ENCODE measurements around the gene MTCL1. TPM values are rescaled to one million over a fixed set of nuclear protein-coding genes. Genes with fewer than 3 reads are reported as not detected.

Gene MTCL1
- total RNA-seq, 1 experiment from 2014 or later, result 28.3 TPM

- Histone ChIP-seq H3K27me3 (replicated peaks; ENCODE audit: control insufficient read depth, insufficient read depth, low read length) (no peaks in the 10 kb centered on the region), H3K9me3 (no peaks in the 10 kb centered on the region), H3K4me1 (peaks cover 7% of the 10 kb centered on the region), H3K36me3 (ENCODE audit: control insufficient read depth, insufficient read depth, low read length) (no peaks in the 10 kb centered on the region; the same call in 1 of the 2 replicates), H3K4me3 (ENCODE audit: low read depth, low read length) (no peak overlapping the region)
- DNase-seq, result no peak
- Mint-ChIP-seq H3K4me1 (ENCODE audit: low read depth, unreplicated experiment) (peaks cover 6% of the 10 kb centered on the region), H3K36me3 (ENCODE audit: insufficient read depth, unreplicated experiment) (peaks cover 4% of the 10 kb centered on the region), H3K27me3 (ENCODE audit: insufficient read depth, unreplicated experiment) (no peaks in the 10 kb centered on the region), H3K9me3 (ENCODE audit: unreplicated experiment) (no peaks in the 10 kb centered on the region), H3K4me3 (ENCODE audit: unreplicated experiment) (no peak overlapping the region), H3K27ac (ENCODE audit: unreplicated experiment) (no peak overlapping the region)
- intact Hi-C loops (cut with micrococcal nuclease; ENCODE audit: unreplicated experiment), result no loop called here
- CTCF ChIA-PET, result no interaction called here
- TF ChIP-seq CTCF (IDR thresholded peaks at IDR 0.05; ENCODE audit: insufficient read depth in 1 of 2, low read depth in 1 of 2, low read length in 1 of 2, severe bottlenecking in 1 of 2, unreplicated experiment in 1 of 2), result no peak
- BruUV-seq (replicated peaks), result no TSS peak
- POLR2A ChIA-PET, result no interaction called here
Measured at GRCh38 chr18:8781671-8782070, 76.3 kb downstream of the MTCL1 start.

DNA sequence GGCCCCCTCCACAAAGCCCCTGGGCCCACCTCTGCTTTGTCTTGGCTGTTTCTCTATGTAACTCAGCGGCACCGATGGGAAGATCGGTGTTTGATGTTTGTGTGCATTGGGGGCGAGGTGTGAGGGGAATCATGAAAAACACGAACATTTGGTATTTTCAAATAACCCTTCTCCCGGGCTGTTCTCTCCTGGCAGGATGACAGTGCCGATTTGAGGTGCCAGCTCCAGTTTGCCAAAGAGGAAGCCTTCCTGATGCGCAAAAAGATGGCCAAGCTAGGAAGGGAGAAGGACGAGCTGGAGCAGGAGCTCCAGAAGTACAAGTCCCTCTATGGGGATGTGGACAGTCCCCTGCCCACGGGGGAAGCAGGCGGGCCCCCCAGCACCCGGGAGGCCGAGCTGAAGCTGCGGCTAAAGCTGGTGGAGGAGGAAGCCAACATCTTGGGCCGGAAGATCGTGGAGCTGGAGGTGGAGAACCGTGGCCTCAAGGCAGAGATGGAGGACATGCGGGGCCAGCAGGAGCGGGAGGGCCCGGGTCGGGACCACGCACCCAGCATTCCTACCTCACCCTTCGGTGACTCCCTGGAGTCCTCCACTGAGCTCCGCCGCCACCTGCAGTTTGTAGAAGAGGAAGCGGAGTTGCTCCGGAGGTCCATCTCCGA, 78.1 kb downstream of the MTCL1 start:
- POLR2A ChIA-PET, result no interaction called here

DNA sequence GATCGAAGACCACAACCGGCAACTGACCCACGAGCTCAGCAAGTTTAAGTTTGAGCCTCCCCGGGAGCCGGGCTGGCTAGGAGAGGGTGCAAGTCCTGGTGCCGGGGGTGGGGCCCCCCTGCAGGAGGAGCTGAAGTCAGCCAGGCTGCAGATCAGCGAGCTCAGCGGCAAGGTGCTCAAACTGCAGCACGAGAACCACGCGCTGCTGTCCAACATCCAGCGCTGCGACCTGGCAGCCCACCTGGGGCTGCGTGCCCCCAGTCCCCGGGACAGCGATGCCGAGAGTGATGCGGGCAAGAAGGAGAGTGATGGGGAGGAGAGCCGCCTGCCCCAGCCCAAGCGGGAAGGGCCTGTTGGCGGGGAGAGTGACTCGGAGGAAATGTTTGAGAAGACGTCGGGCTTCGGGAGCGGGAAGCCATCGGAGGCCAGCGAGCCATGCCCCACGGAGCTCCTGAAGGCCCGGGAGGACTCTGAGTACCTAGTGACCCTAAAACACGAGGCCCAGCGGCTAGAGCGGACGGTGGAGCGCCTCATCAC, 78.7 kb downstream of the MTCL1 start:
- Histone ChIP-seq H3K4me3 (ENCODE audit: low read depth, low read length) (no peak overlapping the region), H3K4me1 (peaks cover 17% of the 10 kb centered on the region), H3K36me3 (ENCODE audit: control insufficient read depth, insufficient read depth, low read length) (no peaks in the 10 kb centered on the region; the same call in 1 of the 2 replicates), H3K9me3 (no peaks in the 10 kb centered on the region), H3K27me3 (replicated peaks; ENCODE audit: control insufficient read depth, insufficient read depth, low read length) (no peaks in the 10 kb centered on the region; the same call in 1 of the 2 replicates)
- Mint-ChIP-seq H3K4me1 (ENCODE audit: low read depth, unreplicated experiment) (peaks cover 14% of the 10 kb centered on the region), H3K9me3 (ENCODE audit: unreplicated experiment) (no peaks in the 10 kb centered on the region), H3K4me3 (ENCODE audit: unreplicated experiment) (no peak overlapping the region), H3K27ac (ENCODE audit: unreplicated experiment) (no peak overlapping the region), H3K36me3 (ENCODE audit: insufficient read depth, unreplicated experiment) (peaks cover 10% of the 10 kb centered on the region), H3K27me3 (ENCODE audit: insufficient read depth, unreplicated experiment) (no peaks in the 10 kb centered on the region)
- no peak for TF ChIP-seq CTCF (IDR thresholded peaks at IDR 0.05; ENCODE audit: insufficient read depth in 1 of 2, low read depth in 1 of 2, low read length in 1 of 2, severe bottlenecking in 1 of 2, unreplicated experiment in 1 of 2)
- ChIA-PET POLR2A (no interaction called here), CTCF (interaction anchor here (0.5 kb wide), 1 partner anchor 131 kb away, joined by 3 read pairs; no protein-coding TSS in a partner anchor)
- BruUV-seq (replicated peaks), result no TSS peak
- no peak for DNase-seq
- intact Hi-C loops (cut with micrococcal nuclease; ENCODE audit: unreplicated experiment), result no loop called here

More for the DNA sequence above, 78.1 kb downstream of the MTCL1 start:
- Histone ChIP-seq H3K4me1 (peaks cover 17% of the 10 kb centered on the region), H3K4me3 (ENCODE audit: low read depth, low read length) (no peak overlapping the region), H3K36me3 (ENCODE audit: control insufficient read depth, insufficient read depth, low read length) (no peaks in the 10 kb centered on the region; the same call in 1 of the 2 replicates), H3K27me3 (replicated peaks; ENCODE audit: control insufficient read depth, insufficient read depth, low read length) (no peaks in the 10 kb centered on the region; the same call in 1 of the 2 replicates), H3K9me3 (no peaks in the 10 kb centered on the region)
- H3K27ac Mint-ChIP-seq (ENCODE audit: unreplicated experiment), result no peak overlapping the region
- intact Hi-C loops (cut with micrococcal nuclease; ENCODE audit: unreplicated experiment), result no loop called here
- no TSS peak for BruUV-seq (replicated peaks)
- no peaks in the 10 kb centered on the region for H3K27me3 Mint-ChIP-seq (ENCODE audit: insufficient read depth, unreplicated experiment)
- no peak overlapping the region for H3K4me3 Mint-ChIP-seq (ENCODE audit: unreplicated experiment)
- DNase-seq, result no peak
- TF ChIP-seq CTCF (IDR thresholded peaks at IDR 0.05; ENCODE audit: insufficient read depth in 1 of 2, low read depth in 1 of 2, low read length in 1 of 2, severe bottlenecking in 1 of 2, unreplicated experiment in 1 of 2), result no peak
- H3K9me3 Mint-ChIP-seq (ENCODE audit: unreplicated experiment), result no peaks in the 10 kb centered on the region
- CTCF ChIA-PET, result interaction anchor here (0.5 kb wide), 1 partner anchor 131 kb away, joined by 3 read pairs; no protein-coding TSS in a partner anchor
- peaks cover 10% of the 10 kb centered on the region for H3K36me3 Mint-ChIP-seq (ENCODE audit: insufficient read depth, unreplicated experiment)
- H3K4me1 Mint-ChIP-seq (ENCODE audit: low read depth, unreplicated experiment), result peaks cover 14% of the 10 kb centered on the region
